Activated T-helper 9 cell treated with anti-CD3 and anti-CD28 coated beads, Interleukin-2, amount 50 U/mL, for 16 hours (primary cell): ENCODE results near the gene HOXB13.

Source experiments
- DNase-seq: peaks from one replicate; pipeline ENCODE4 v3.0.0-alpha.2; 2020; ENCODE audit warnings: low read depth

The HOXB13 gene

DNA sequence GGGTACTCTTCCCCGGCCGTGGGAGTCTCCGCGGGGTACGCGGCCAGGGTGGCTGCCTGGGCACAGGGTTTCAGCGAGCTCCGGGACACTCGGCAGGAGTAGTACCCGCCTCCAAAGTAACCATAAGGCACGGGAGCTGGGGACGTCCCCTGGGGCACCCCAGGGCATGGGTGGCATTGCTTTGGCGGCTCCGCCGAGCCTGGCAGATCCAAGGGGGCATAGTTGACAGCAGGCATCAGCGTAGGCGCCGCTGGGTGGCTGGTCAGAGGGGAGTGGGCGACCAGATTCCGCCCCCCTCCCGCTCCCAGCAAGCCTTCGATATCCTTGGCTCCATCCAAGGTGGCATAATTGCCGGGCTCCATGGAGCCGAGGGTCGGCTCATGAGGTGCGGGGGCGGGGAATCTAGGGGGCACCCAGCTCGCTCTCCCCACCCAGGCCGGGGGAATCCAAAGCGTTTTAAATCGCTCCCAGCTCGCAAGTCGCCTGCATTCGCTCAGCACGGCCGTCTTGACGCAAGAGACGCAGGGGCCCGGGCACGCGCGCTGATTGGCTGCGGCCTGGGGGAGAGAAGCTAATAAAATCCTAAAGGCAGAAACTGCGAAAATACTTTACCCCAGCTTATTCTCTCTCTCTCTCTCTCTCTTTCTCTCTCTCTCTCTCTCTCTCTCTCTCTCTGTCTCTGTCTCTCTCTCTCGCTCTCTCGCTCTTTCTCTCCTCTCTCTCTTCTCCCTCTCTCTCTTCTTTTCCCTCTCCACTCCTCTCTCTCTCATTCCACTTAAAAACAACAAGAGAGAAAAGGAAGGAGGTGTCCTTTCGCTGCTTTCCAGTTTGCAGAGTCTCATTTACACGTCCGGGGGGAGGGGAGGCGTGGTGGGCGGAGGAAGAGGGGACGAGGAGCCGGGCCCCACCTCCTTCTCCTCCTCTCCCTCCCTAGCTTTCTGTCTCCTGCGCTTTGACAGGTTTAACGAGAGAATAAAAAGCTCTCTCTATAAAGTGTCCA lies at the start of gene HOXB13:
Gene HOXB13 (minus strand): TSS at position 519 of the 1,000 bp plus-strand sequence. CDS start 157 bp downstream, at position 362.
- peak; percentile 16 for DNase-seq

GRCh38 chr17:48776602-48777001 lies 48.1 kb upstream of the HOXB13 start:
- DNase-seq: no peak

DNA sequence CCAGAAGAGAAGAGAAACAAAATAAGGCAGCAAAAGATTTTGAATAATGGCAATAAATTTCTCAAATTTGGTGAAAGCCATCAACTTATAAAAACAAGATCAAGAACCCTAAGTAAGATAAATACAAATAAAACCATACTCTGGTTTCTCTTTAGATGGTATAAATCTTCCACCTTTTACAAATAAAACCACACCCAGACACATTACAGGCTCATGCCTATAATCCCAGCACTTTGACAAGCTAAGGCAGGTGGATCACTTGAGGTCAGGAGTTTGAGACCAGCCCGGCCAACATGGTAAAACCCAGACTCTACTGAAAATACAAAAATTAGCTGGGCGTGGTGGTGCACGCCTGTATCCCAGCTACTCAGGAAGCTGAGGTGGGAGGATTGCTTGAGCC lies 44.7 kb upstream of the HOXB13 start:
- no peak for DNase-seq

DNA sequence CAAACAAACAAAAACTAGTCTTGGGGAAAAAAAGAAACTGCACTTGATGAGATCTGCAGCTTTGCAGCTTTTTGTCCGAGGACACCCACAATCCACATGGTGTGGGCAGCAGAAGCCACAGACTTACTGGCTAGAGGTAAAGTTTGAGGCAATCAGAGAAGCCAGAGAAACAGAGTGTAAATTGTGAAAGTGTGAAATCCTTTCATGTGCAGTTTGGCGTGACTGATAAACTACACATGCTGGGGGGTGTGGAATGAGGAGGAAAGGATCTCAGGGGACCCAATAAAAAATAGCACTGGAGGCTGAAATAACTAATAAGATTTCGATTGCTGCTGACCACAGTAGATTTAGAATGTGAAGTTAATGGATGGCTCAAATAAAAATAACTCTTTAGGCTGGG lies 42.4 kb upstream of the HOXB13 start:
- no peak for DNase-seq

GRCh38 chr17:48769009-48769675 lies 40.6 kb upstream of the HOXB13 start:
- DNase-seq: no peak

DNA sequence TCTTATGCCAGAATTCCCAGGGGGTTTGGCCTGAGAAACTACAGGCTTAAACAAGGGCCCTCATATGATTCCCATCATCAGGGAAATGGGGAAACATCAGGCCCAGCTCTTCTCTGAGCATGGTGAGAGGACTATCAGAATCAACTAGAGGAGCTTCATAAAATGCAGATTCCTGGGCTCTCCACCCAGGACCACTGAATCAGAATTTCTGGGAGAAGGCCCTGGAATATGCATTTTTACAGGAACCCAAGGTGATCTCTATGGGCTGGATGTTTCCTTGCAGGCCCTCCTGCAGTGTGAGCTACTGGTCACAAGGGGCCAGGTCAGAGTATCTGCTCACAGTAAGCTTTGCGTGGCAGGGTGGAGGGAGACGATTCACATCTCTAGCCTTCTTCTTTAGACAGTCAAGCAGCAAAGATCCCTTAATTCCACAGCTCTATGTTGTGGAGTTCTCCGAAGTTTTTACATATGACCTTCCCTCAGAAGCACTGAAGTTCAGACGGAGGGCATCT lies 38.8 kb upstream of the HOXB13 start:
- DNase-seq: no peak

GRCh38 chr17:48761114-48761513 lies 32.6 kb upstream of the HOXB13 start:
- DNase-seq: no peak

- DNase-seq: no peak
Measured at GRCh38 chr17:48760411-48760810, 31.9 kb upstream of the HOXB13 start.

DNA sequence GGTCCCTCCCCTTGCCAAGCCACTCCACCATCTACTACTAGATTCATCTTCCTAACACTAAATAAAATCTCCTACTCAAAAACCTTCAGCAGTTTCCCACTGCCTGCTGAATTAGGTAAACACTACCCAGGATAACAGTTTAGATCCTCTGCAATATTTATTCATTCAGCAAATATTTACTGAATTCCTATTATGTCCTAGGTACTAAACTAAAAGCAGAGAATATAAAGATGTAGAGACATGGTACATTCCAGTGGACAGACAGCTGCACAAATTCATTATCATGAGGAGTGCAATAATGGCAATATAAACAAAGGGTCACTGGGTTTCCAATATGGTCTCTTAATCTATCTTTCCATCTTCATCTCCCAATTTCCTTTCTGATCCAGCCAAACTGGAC lies 30.7 kb upstream of the HOXB13 start:
- no peak for DNase-seq

GRCh38 chr17:48757524-48757961 lies 29.0 kb upstream of the HOXB13 start:
- DNase-seq: no peak

- no peak for DNase-seq
Measured at GRCh38 chr17:48756830-48757251, 28.3 kb upstream of the HOXB13 start.

DNA sequence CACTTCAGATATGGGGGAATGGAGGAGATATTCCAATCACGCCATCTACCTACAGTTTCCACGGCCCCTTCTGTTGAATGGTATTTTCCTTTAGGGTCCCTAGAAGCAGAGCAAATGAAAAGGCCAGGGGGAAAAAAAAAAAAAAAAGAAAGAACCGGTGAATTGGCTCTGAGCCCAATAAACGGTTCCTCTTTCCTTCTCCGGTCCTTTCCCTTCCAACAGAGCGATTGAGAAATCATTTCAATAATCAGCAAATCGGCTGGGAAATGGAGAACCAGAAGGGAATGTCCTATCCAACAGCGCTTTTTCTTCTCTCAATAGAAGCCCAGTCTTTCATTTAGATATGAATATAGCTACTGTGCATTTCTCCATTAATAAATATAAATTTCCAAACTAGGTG lies 26.8 kb upstream of the HOXB13 start:
- no peak for DNase-seq

DNA sequence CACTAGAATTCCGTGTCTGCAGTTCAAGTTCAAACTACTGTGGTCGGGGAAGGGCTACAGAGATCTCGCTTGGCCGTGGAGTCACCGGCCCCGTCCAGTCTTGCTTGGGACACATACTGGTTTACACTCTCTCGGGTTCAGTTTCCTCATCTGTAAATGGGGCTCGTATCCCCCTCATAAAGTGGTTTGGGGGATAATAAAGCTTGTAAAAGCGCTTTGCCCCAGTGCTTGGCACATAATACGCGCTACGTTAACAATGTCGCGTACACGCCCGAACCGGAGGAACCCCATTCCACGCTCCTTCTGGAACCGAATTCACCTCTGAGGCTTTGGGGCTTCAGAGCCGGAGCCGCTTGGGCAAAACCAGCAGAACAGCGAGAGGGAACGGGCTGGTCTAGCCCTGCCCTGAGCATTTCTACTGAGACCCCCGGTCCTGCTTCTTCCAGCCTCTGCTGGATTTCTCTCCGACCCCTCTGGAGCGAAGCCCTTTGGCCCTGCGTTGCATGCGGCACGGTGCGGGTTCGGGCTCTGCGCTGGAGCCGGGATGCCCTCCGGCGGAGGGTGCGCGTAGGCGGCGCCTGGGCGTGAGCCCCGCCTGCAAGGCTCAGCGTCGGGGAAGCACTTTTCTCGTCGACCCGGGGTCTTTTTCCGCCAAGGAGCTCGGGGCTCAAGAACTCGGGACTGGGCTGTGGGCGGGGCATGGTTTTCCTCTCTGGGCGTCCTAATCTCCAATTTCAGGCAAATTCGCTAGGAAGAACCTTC lies 26.1 kb upstream of the HOXB13 start:
- DNase-seq: no peak

- DNase-seq: no peak
Measured at GRCh38 chr17:48753794-48754499, 25.4 kb upstream of the HOXB13 start.

GRCh38 chr17:48752399-48753288 lies 24.1 kb upstream of the HOXB13 start:
- no peak for DNase-seq

DNA sequence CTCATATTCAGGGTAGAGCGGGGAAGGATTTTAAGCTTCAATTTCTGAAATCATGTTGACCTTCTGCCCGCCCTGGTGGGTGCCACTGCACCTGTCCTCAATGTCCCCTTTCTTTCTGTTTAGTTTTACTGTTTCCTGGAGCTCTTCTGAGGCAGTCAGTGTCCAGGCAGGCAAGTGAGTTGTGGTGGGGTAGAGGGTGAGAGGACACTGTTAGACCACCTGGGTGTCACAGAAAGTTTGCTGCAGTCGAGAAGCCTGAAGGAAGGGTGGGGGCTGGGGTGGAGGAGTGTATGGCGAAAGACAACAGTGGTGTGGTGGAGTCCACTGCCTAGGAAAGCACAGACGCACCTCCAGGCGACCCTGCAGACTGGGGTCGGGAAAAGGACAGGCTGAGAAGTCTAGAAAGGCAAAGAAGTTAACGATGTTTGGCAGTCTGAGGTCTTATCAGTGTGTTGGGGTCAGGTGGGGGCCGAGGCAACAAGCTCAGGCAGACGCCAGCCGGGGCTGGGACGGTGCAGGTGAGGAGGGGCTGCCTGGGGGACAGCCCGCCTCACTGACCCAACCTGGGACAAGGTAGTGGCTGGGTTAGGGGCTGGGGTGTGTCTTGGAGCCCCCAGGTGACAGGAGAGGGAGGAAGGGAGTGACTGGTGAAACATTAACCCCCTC lies 23.3 kb upstream of the HOXB13 start:
- DNase-seq: no peak

- DNase-seq: no peak
Measured at GRCh38 chr17:48751172-48751571, 22.6 kb upstream of the HOXB13 start.

- DNase-seq: no peak
Measured at GRCh38 chr17:48749621-48750553, 21.3 kb upstream of the HOXB13 start.
